IMR-90 (cell line): ENCODE data around the gene SPDYC. TPM values are rescaled to one million over a fixed set of nuclear protein-coding genes. Genes with fewer than 3 reads are reported as not detected.

Experiments
- ATAC-seq: fragments of 200-7000 bp; cut with Tn5 transposase; 2 replicates; pipeline ENCODE4 v1.9.1; 2020; ENCODE audit warnings: low read depth, mild to moderate bottlenecking, moderate library complexity
- BruUV-seq: library from RNA; stranded (reverse); fragments of 400-500 nt; replicated peaks from 2 replicates; lab custom pipeline; 2021; lab: Mats Ljungman, UMichigan
- CTCF ChIA-PET: fragments of 300-600 bp; formaldehyde crosslinking; extraction: SDS; loops from one replicate; lab custom pipeline; 2021; ENCODE audit warnings: antibody characterized with exemption; lab: Yijun Ruan, JAX
- POLR2A ChIA-PET: fragments of 300-600 bp; sonication (Branson Sonifier 250); formaldehyde crosslinking; loops from one replicate; lab custom pipeline; 2022; ENCODE audit warnings: antibody characterized with exemption; ENCODE audit not compliant: unreplicated experiment; lab: Charles Lee
- DNase-seq: peaks from one replicate; pipeline ENCODE4 v3.0.0; 2013
- H2AFZ ChIP-seq: replicated peaks from 2 replicates; pipeline ENCODE3; 2013; ENCODE audit warnings: low read length, mild to moderate bottlenecking; ENCODE audit not compliant: poor library complexity
- H2AK5ac ChIP-seq: 2 replicates; pipeline ENCODE4 v1.6.1; 2013; ENCODE audit warnings: low read depth, low read length, inconsistent platforms
- H2AK9ac ChIP-seq: replicated peaks from 2 replicates; pipeline ENCODE3; 2013; ENCODE audit warnings: mild to moderate bottlenecking, low read depth, low read length, moderate library complexity; ENCODE audit not compliant: poor library complexity
- H2BK120ac ChIP-seq: 2 replicates; pipeline ENCODE4 v1.6.1; 2013; ENCODE audit warnings: low read depth, low read length, inconsistent platforms
- H2BK15ac ChIP-seq: 3 replicates; pipeline ENCODE4 v1.6.1; 2013; ENCODE audit warnings: low read depth, low read length, inconsistent platforms
- H2BK20ac ChIP-seq: 2 replicates; pipeline ENCODE4 v1.6.1; 2013; ENCODE audit warnings: low read depth, mild to moderate bottlenecking, inconsistent platforms, low read length, moderate library complexity
- H2BK5ac ChIP-seq: 2 replicates; pipeline ENCODE4 v1.6.1; 2013; ENCODE audit warnings: mild to moderate bottlenecking, low read depth, low read length, inconsistent platforms; ENCODE audit not compliant: poor library complexity, severe bottlenecking
- H3K14ac ChIP-seq: replicated peaks from 2 replicates; pipeline ENCODE4 v1.6.1; 2013; ENCODE audit warnings: low read depth, low read length, inconsistent platforms
- H3K18ac ChIP-seq: 2 replicates; pipeline ENCODE4 v1.6.1; 2013; ENCODE audit warnings: low read depth, low read length, control low read depth
- H3K23ac ChIP-seq: 2 replicates; pipeline ENCODE4 v1.6.1; 2013; ENCODE audit warnings: low read depth, low read length, inconsistent platforms
- H3K27ac ChIP-seq: 2 replicates; pipeline ENCODE4 v1.5.1; 2013; ENCODE audit warnings: mild to moderate bottlenecking, control low read depth, low read length; ENCODE audit not compliant: insufficient read depth
- H3K27me3 ChIP-seq: 2 replicates; pipeline ENCODE4 v1.6.1; 2013; ENCODE audit warnings: low read length; ENCODE audit not compliant: control insufficient read depth, insufficient read depth
- H3K36me3 ChIP-seq: 2 replicates; pipeline ENCODE4 v1.6.1; 2013; ENCODE audit warnings: low read length, mixed read lengths; ENCODE audit not compliant: control insufficient read depth, insufficient read depth
- H3K4ac ChIP-seq: 2 replicates; pipeline ENCODE4 v1.6.1; 2013; ENCODE audit warnings: low read depth, low read length, inconsistent platforms
- H3K4me1 ChIP-seq: 2 replicates; pipeline ENCODE4 v1.6.1; 2013; ENCODE audit warnings: low read length, mixed read lengths; ENCODE audit not compliant: control insufficient read depth, insufficient read depth
- H3K4me2 ChIP-seq: 2 replicates; pipeline ENCODE4 v1.6.1; 2013; ENCODE audit warnings: low read depth, mild to moderate bottlenecking, control low read depth, low read length, moderate library complexity
- H3K4me3 ChIP-seq: 2 replicates; pipeline ENCODE4 v1.5.1; 2013; ENCODE audit warnings: low read depth, mild to moderate bottlenecking, control low read depth, low read length, moderate library complexity; ENCODE audit not compliant: insufficient read depth
- H3K56ac ChIP-seq: 2 replicates; pipeline ENCODE4 v1.6.1; 2013; ENCODE audit warnings: low read length, inconsistent platforms; ENCODE audit not compliant: insufficient read depth; ENCODE audit errors: extremely low read depth
- H3K79me1 ChIP-seq, 2 experiments: 2 replicates each; pipeline ENCODE4 v1.6.1; 2013; ENCODE audit warnings: low read length in 2 of 2, inconsistent platforms in 1 of 2, low read depth in 1 of 2
- H3K9ac ChIP-seq: 2 replicates; pipeline ENCODE4 v1.6.1; 2013; ENCODE audit warnings: low read depth, low read length, control low read depth
- H3K9me1 ChIP-seq: 2 replicates; pipeline ENCODE4 v1.6.1; 2013; ENCODE audit warnings: low read length, inconsistent platforms; ENCODE audit not compliant: insufficient read depth
- H3K9me3 ChIP-seq: 2 replicates; pipeline ENCODE4 v1.6.1; 2013; ENCODE audit warnings: low read length; ENCODE audit not compliant: control insufficient read depth, insufficient read depth
- H4K20me1 ChIP-seq: 2 replicates; pipeline ENCODE4 v1.6.1; 2013; ENCODE audit warnings: low read length, inconsistent platforms; ENCODE audit not compliant: insufficient read depth
- H4K5ac ChIP-seq: 2 replicates; pipeline ENCODE4 v1.6.1; 2013; ENCODE audit warnings: mild to moderate bottlenecking, low read depth, low read length, control low read depth
- H4K8ac ChIP-seq, 2 experiments: 2 replicates each; pipeline ENCODE4 v1.6.1; 2013; ENCODE audit warnings: low read depth in 2 of 2, low read length in 2 of 2, control low read depth in 1 of 2, inconsistent platforms in 1 of 2
- H4K91ac ChIP-seq: 2 replicates; pipeline ENCODE4 v1.6.1; 2013; ENCODE audit warnings: low read depth, low read length, inconsistent platforms; ENCODE audit not compliant: insufficient read depth
- BHLHE40 ChIP-seq: fragments of 150-350 bp; IDR thresholded peaks from 2 replicates; pipeline ENCODE4 v1.6.1; 2016; ENCODE audit warnings: mild to moderate bottlenecking, low read depth, low read length
- CEBPB ChIP-seq: IDR thresholded peaks from 2 replicates; pipeline ENCODE4 v1.6.1; 2012; ENCODE audit warnings: low read depth, low read length, improper control_type of control experiment
- FOS ChIP-seq: fragments of 150-350 bp; IDR thresholded peaks from 2 replicates; pipeline ENCODE4 v1.6.1; 2016; ENCODE audit warnings: low read depth, low read length
- MAZ ChIP-seq: IDR thresholded peaks from 2 replicates; pipeline ENCODE4 v1.6.1; 2012; ENCODE audit warnings: low read depth, mild to moderate bottlenecking, low read length, improper control_type of control experiment, moderate library complexity, borderline replicate concordance
- MXI1 ChIP-seq: IDR thresholded peaks from 2 replicates; pipeline ENCODE4 v1.6.1; 2012; ENCODE audit warnings: low read depth, mild to moderate bottlenecking, low read length, moderate library complexity, borderline replicate concordance
- POLR2A ChIP-seq: IDR thresholded peaks from 2 replicates; pipeline ENCODE4 v1.6.1; 2012; ENCODE audit warnings: mild to moderate bottlenecking, low read depth, low read length
- RAD21 ChIP-seq: IDR thresholded peaks from 2 replicates; pipeline ENCODE4 v1.6.1; 2012; ENCODE audit warnings: low read length, improper control_type of control experiment
- RCOR1 ChIP-seq: IDR thresholded peaks from 2 replicates; pipeline ENCODE4 v1.6.1; 2012; ENCODE audit warnings: mild to moderate bottlenecking, low read length, improper control_type of control experiment; ENCODE audit not compliant: insufficient replicate concordance
- RFX5 ChIP-seq: IDR thresholded peaks from 2 replicates; pipeline ENCODE4 v1.8.0; 2012; ENCODE audit warnings: low read depth, mild to moderate bottlenecking, low read length, moderate library complexity
- WGBS, 2 experiments: methylation state at CpG; one replicate each; pipeline versions ENCODE4 v1.1.5 to v1.1.7; 2013; ENCODE audit warnings: missing lambda C conversion rate in 2 of 2; ENCODE audit not compliant: insufficient read length in 1 of 2; ENCODE audit errors: extremely low coverage in 2 of 2; 5-methylcytosine and 5-hydroxymethylcytosine counted together
- dilution Hi-C: fragments of 300-500 bp; cut with HindIII; formaldehyde crosslinking; loops from one replicate; pipeline ENCODE4 v1.14.3; 2018; ENCODE audit warnings: low sequenced_read_pairs; ENCODE audit not compliant: unreplicated experiment
- in situ Hi-C: fragments of 300-500 bp; cut with MboI; formaldehyde crosslinking; loops from 3 replicates; pipeline ENCODE4 v1.14.3; 2019; ENCODE audit warnings: low sequenced_read_pairs, inconsistent platforms, mixed read lengths
- intact Hi-C: fragments of 100-400 bp; cut with micrococcal nuclease; formaldehyde crosslinking; loops from 2 replicates; pipeline ENCODE4 v1.10.0; 2022
- polyA plus RNA-seq, 3 experiments: library from polyadenylated mRNA; depleted of rRNA; stranded (reverse); fragments of >200 nt; gene quantifications; 2 replicates each; pipeline ENCODE4 v1.2.3, GENCODE V29; 2012; ENCODE audit warnings: low replicate concordance in 1 of 3
- total RNA-seq: library from RNA; depleted of rRNA; stranded (reverse); fragments of >200 nt; gene quantifications from 2 replicates; pipeline ENCODE4 v1.2.3, GENCODE V29; 2012

SPDYC gene
- total and polyA plus RNA-seq, 2 of the 4 experiments (the other 2 are of a cell fraction), result not detected

DNA sequence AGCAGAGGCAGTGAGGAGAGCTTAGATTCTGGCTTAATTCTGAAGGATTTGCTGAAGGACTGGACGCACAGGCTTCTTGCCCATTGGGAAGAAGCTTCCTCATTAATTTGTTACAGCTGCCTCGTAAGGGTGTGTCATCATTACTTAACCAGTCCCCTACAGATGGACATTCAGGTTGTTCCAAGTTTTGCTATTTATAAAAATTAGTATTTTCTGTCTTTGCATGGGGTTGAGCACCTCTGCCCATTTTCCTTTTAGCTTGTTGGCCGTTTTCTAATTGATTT, 49.8 kb downstream of the SPDYC start:
- no peak overlapping the region for H3K9ac ChIP-seq
- no peak overlapping the region for H3K4me2 ChIP-seq
- H2AK9ac ChIP-seq, result no peak overlapping the region
- H2AK5ac ChIP-seq, result no peak overlapping the region
- no peak overlapping the region for H4K5ac ChIP-seq
- WGBS, 2 experiments, result no CpG with 5 or more reads among the region's 3 CpGs
- H2BK15ac ChIP-seq, result no peak overlapping the region
- ChIA-PET POLR2A (no interaction called here), CTCF (no interaction called here)
- H2AFZ ChIP-seq, result no peak overlapping the region
- H3K9me1 ChIP-seq, result 0 out of 2 replicates have a peak, but pooled peaks cover 5% of the 10 kb centered on the region
- no peak overlapping the region for H3K14ac ChIP-seq
- BruUV-seq, result no TSS peak
- no peak overlapping the region for H2BK5ac ChIP-seq
- intact Hi-C loops, result no loop called here
- no peak overlapping the region for H4K8ac ChIP-seq
- H3K79me1 ChIP-seq, result no peaks in the 10 kb centered on the region
- dilution Hi-C loops, result no loop called here
- H3K23ac ChIP-seq, result no peak overlapping the region
- TF ChIP-seq MXI1 (no peak), RAD21 (no peak), CEBPB (no peak), FOS (no peak), MAZ (no peak), BHLHE40 (no peak), RCOR1 (no peak), POLR2A (no peak), RFX5 (no peak)
- no peaks in the 10 kb centered on the region for H3K9me3 ChIP-seq
- 0 out of 2 replicates have a peak, but pooled peaks cover 1% of the 10 kb centered on the region for H3K36me3 ChIP-seq
- no peak overlapping the region for H2BK120ac ChIP-seq
- no peak for ATAC-seq
- no peaks in the 10 kb centered on the region for H3K27me3 ChIP-seq
- H3K18ac ChIP-seq, result no peak overlapping the region
- in situ Hi-C loops, result no loop called here
- no peak overlapping the region for H3K4me3 ChIP-seq
- 0 out of 2 replicates have a peak, but pooled peaks cover 3% of the 10 kb centered on the region for H3K4me1 ChIP-seq
- no peak overlapping the region for H4K91ac ChIP-seq
- H2BK20ac ChIP-seq, result no peak overlapping the region
- DNase-seq, result no peak
- H3K56ac ChIP-seq, result no peak overlapping the region
- no peak overlapping the region for H3K4ac ChIP-seq
- H4K20me1 ChIP-seq, result no peaks in the 10 kb centered on the region
- no peak overlapping the region for H3K27ac ChIP-seq
